Activated CD4-positive, alpha-beta memory T cell treated with anti-CD3 and anti-CD28 coated beads for 36 hours (primary cell): ENCODE data around the gene LSP1. TPM values are rescaled to one million over a fixed set of nuclear protein-coding genes. Genes with fewer than 3 reads are reported as not detected.

Experiments used
- CTCF ChIA-PET: fragments of 350-600 bp; sonication (Branson Sonifier 250); formaldehyde crosslinking; loops from one replicate; lab custom pipeline; 2021; ENCODE audit warnings: antibody characterized with exemption, inconsistent platforms; lab: Charles Lee
- POLR2A ChIA-PET: fragments of 350-600 bp; sonication (Branson Sonifier 250); formaldehyde crosslinking; loops from one replicate; lab custom pipeline; 2021; ENCODE audit warnings: antibody characterized with exemption; lab: Charles Lee
- DNase-seq: peaks from one replicate; pipeline ENCODE4 v3.0.0-alpha.2; 2020
- H3K27ac Mint-ChIP-seq: one replicate; pipeline ENCODE4 v1.8.0; 2021; ENCODE audit warnings: mixed read lengths
- H3K27me3 Mint-ChIP-seq: one replicate; pipeline ENCODE4 v1.8.0; 2021; ENCODE audit warnings: mixed read lengths
- H3K36me3 Mint-ChIP-seq: one replicate; pipeline ENCODE4 v1.8.0; 2021; ENCODE audit warnings: mixed read lengths
- H3K4me1 Mint-ChIP-seq: one replicate; pipeline ENCODE4 v1.8.0; 2021; ENCODE audit warnings: low read depth, mixed read lengths
- H3K4me3 Mint-ChIP-seq: one replicate; pipeline ENCODE4 v1.8.0; 2021; ENCODE audit warnings: mild to moderate bottlenecking, mixed read lengths
- H3K9me3 Mint-ChIP-seq: one replicate; pipeline ENCODE4 v1.8.0; 2021; ENCODE audit warnings: mixed read lengths
- intact Hi-C: fragments of 100-400 bp; cut with micrococcal nuclease; formaldehyde crosslinking; loops from one replicate; pipeline ENCODE4 v1.15.1; 2023
- total RNA-seq, 2 experiments: library from RNA; stranded (reverse); gene quantifications; one replicate each; pipeline ENCODE4 v1.2.3, GENCODE V29; 2021

LSP1 gene
- total RNA-seq, 2 experiments from 2014 or later: 179 to 181 TPM

GRCh38 chr11:1892116-1892515, 39.2 kb downstream of the LSP1 start:
- Mint-ChIP-seq H3K27ac (no peak overlapping the region), H3K4me1 (peaks cover 22% of the 10 kb centered on the region), H3K36me3 (peaks cover 7% of the 10 kb centered on the region), H3K27me3 (no peaks in the 10 kb centered on the region), H3K9me3 (no peaks in the 10 kb centered on the region), H3K4me3 (no peak overlapping the region)
- POLR2A ChIA-PET: interaction anchor here (1.6 kb wide), 1 partner anchor 25 kb away, joined by 6 read pairs; no protein-coding TSS in a partner anchor
- CTCF ChIA-PET: interaction anchor here (1.1 to 2.5 kb wide), 3 partner anchors 10 to 260 kb away, joined by 3 to 16 read pairs (median 5); no protein-coding TSS in a partner anchor
- intact Hi-C loops: loop anchor here (10.0 kb wide), 1 partner anchor 53 kb away; the partner anchor contains the start of gene MRPL23
- DNase-seq: no peak

GRCh38 chr11:1892558-1892957, 39.7 kb downstream of the LSP1 start:
- Mint-ChIP-seq H3K36me3 (peaks cover 7% of the 10 kb centered on the region), H3K27ac (no peak overlapping the region), H3K9me3 (no peaks in the 10 kb centered on the region), H3K4me1 (peaks cover 22% of the 10 kb centered on the region), H3K27me3 (no peaks in the 10 kb centered on the region), H3K4me3 (no peak overlapping the region)
- POLR2A ChIA-PET: interaction anchor here (1.6 kb wide), 1 partner anchor 25 kb away, joined by 6 read pairs; no protein-coding TSS in a partner anchor
- no peak for DNase-seq
- intact Hi-C loops: loop anchor here (10.0 kb wide), 1 partner anchor 52 kb away; the partner anchor contains the start of gene MRPL23
- CTCF ChIA-PET: interaction anchor here (1.1 to 2.5 kb wide), 2 partner anchors 10 to 260 kb away, joined by 3 to 16 read pairs; no protein-coding TSS in a partner anchor

- no peak overlapping the region for H3K27ac Mint-ChIP-seq
- no peaks in the 10 kb centered on the region for H3K9me3 Mint-ChIP-seq
- ChIA-PET CTCF (interaction anchor here (0.8 kb wide), 1 partner anchor 200 kb away, joined by 3 read pairs; no protein-coding TSS in a partner anchor), POLR2A (no interaction called here)
- no peaks in the 10 kb centered on the region for H3K27me3 Mint-ChIP-seq
- intact Hi-C loops: loop anchor here (10.0 kb wide), 1 partner anchor 51 kb away; the partner anchor contains the start of gene MRPL23
- peaks cover 15% of the 10 kb centered on the region for H3K4me1 Mint-ChIP-seq
- DNase-seq: no peak
- H3K36me3 Mint-ChIP-seq: peaks cover 3% of the 10 kb centered on the region
- no peak overlapping the region for H3K4me3 Mint-ChIP-seq
These were observed 40.9 kb downstream of the LSP1 start for GRCh38 chr11:1893581-1894359.

GRCh38 chr11:1894759-1895158, 41.9 kb downstream of the LSP1 start:
- ChIA-PET CTCF (interaction anchor here (0.8 kb wide), 1 partner anchor 201 kb away, joined by 3 read pairs; no protein-coding TSS in a partner anchor), POLR2A (interaction anchor here (0.5 kb wide), 1 partner anchor 11 kb away, joined by 3 read pairs; no protein-coding TSS in a partner anchor)
- Mint-ChIP-seq H3K27me3 (peaks cover 6% of the 10 kb centered on the region), H3K27ac (no peak overlapping the region), H3K36me3 (no peaks in the 10 kb centered on the region), H3K4me1 (peaks cover 10% of the 10 kb centered on the region), H3K4me3 (no peak overlapping the region), H3K9me3 (no peaks in the 10 kb centered on the region)
- no peak for DNase-seq
- intact Hi-C loops: loop anchor here (10.0 kb wide), 1 partner anchor 50 kb away; the partner anchor contains the start of gene MRPL23

GRCh38 chr11:1896468-1896867, 43.6 kb downstream of the LSP1 start:
- ChIA-PET CTCF (no interaction called here), POLR2A (no interaction called here)
- intact Hi-C loops: loop anchor here (10.0 kb wide), 1 partner anchor 48 kb away; the partner anchor contains the start of gene MRPL23
- DNase-seq: no peak
- no peaks in the 10 kb centered on the region for H3K36me3 Mint-ChIP-seq
- H3K9me3 Mint-ChIP-seq: no peaks in the 10 kb centered on the region
- peaks cover 6% of the 10 kb centered on the region for H3K27me3 Mint-ChIP-seq
- H3K27ac Mint-ChIP-seq: no peak overlapping the region
- no peak overlapping the region for H3K4me3 Mint-ChIP-seq
- peaks cover 10% of the 10 kb centered on the region for H3K4me1 Mint-ChIP-seq

- intact Hi-C loops: loop anchor here (10.0 kb wide), 1 partner anchor 48 kb away; the partner anchor contains the start of gene MRPL23
- Mint-ChIP-seq H3K36me3 (no peaks in the 10 kb centered on the region), H3K9me3 (no peaks in the 10 kb centered on the region), H3K4me1 (peaks cover 10% of the 10 kb centered on the region), H3K27me3 (peaks cover 6% of the 10 kb centered on the region), H3K4me3 (no peak overlapping the region), H3K27ac (no peak overlapping the region)
- CTCF ChIA-PET: interaction anchor here (2.1 kb wide), 1 partner anchor 15 kb away, joined by 10 read pairs; no protein-coding TSS in a partner anchor
- POLR2A ChIA-PET: no interaction called here
- DNase-seq: no peak
These were observed 44.0 kb downstream of the LSP1 start for GRCh38 chr11:1896923-1897322.

GRCh38 chr11:1899090-1899489, 46.2 kb downstream of the LSP1 start:
- Mint-ChIP-seq H3K9me3 (no peaks in the 10 kb centered on the region), H3K27me3 (peaks cover 6% of the 10 kb centered on the region), H3K27ac (no peak overlapping the region), H3K36me3 (no peaks in the 10 kb centered on the region), H3K4me3 (no peak overlapping the region), H3K4me1 (no peaks in the 10 kb centered on the region)
- intact Hi-C loops: loop anchor here (10.0 kb wide), 1 partner anchor 46 kb away; the partner anchor contains the start of gene MRPL23
- ChIA-PET POLR2A (interaction anchor here (0.6 kb wide), 1 partner anchor 103 kb away, joined by 3 read pairs; no protein-coding TSS in a partner anchor), CTCF (interaction anchor here (0.6 to 2.5 kb wide), 6 partner anchors 17 to 252 kb away, joined by 3 to 10 read pairs (median 4); no protein-coding TSS in a partner anchor)
- no peak for DNase-seq

- Mint-ChIP-seq H3K9me3 (no peaks in the 10 kb centered on the region), H3K27ac (no peak overlapping the region), H3K27me3 (peaks cover 6% of the 10 kb centered on the region), H3K36me3 (no peaks in the 10 kb centered on the region), H3K4me1 (no peaks in the 10 kb centered on the region), H3K4me3 (no peak overlapping the region)
- CTCF ChIA-PET: interaction anchor here (0.7 to 2.5 kb wide), 3 partner anchors 17 to 206 kb away, joined by 3 to 10 read pairs (median 3); no protein-coding TSS in a partner anchor
- POLR2A ChIA-PET: no interaction called here
- DNase-seq: no peak
- intact Hi-C loops: loop anchor here (10.0 kb wide), 1 partner anchor 45 kb away; the partner anchor contains the start of gene MRPL23
These were observed 46.8 kb downstream of the LSP1 start for GRCh38 chr11:1899686-1900085.

- intact Hi-C loops: no loop called here
- Mint-ChIP-seq H3K9me3 (no peaks in the 10 kb centered on the region), H3K27me3 (no peaks in the 10 kb centered on the region), H3K4me1 (no peaks in the 10 kb centered on the region), H3K27ac (no peak overlapping the region), H3K4me3 (no peak overlapping the region), H3K36me3 (no peaks in the 10 kb centered on the region)
- DNase-seq: no peak
- CTCF ChIA-PET: interaction anchor here (0.8 to 2.8 kb wide), 3 partner anchors 24 to 94 kb away, joined by 3 to 14 read pairs (median 3); no protein-coding TSS in a partner anchor
- POLR2A ChIA-PET: no interaction called here
These were observed 53.3 kb downstream of the LSP1 start for GRCh38 chr11:1906181-1906580.

- ChIA-PET CTCF (interaction anchor here (0.8 to 2.8 kb wide), 3 partner anchors 24 to 94 kb away, joined by 3 to 14 read pairs (median 3); no protein-coding TSS in a partner anchor), POLR2A (no interaction called here)
- intact Hi-C loops: no loop called here
- Mint-ChIP-seq H3K27me3 (no peaks in the 10 kb centered on the region), H3K4me1 (no peaks in the 10 kb centered on the region), H3K4me3 (no peak overlapping the region), H3K9me3 (no peaks in the 10 kb centered on the region), H3K36me3 (no peaks in the 10 kb centered on the region), H3K27ac (no peak overlapping the region)
- DNase-seq: no peak
These were observed 53.9 kb downstream of the LSP1 start for GRCh38 chr11:1906611-1907423.

- POLR2A ChIA-PET: no interaction called here
- H3K27ac Mint-ChIP-seq: no peak overlapping the region
- intact Hi-C loops: no loop called here
- CTCF ChIA-PET: interaction anchor here (1.0 to 2.8 kb wide), 3 partner anchors 26 to 244 kb away, joined by 3 to 14 read pairs (median 5); no protein-coding TSS in a partner anchor
- peaks cover 2% of the 10 kb centered on the region for H3K27me3 Mint-ChIP-seq
- DNase-seq: no peak
- no peaks in the 10 kb centered on the region for H3K36me3 Mint-ChIP-seq
- no peaks in the 10 kb centered on the region for H3K4me1 Mint-ChIP-seq
- H3K4me3 Mint-ChIP-seq: no peak overlapping the region
- H3K9me3 Mint-ChIP-seq: no peaks in the 10 kb centered on the region
These were observed 55.7 kb downstream of the LSP1 start for GRCh38 chr11:1908618-1909017.
